GM21786 (cell line): ENCODE data around the gene HMOX1.

Source experiments
- ATAC-seq: cut with Tn5 transposase; IDR thresholded peaks from one replicate; pipeline ENCODE4 v1.9.1; 2021; ENCODE audit not compliant: unreplicated experiment

The HMOX1 gene

GRCh38 chr22:35380537-35381423 lies at the start of gene HMOX1:
Gene HMOX1 (plus strand): TSS chr22:35381096. CDS start chr22:35381174, 78 bp downstream.
- peak; percentile 46 for ATAC-seq

- no peak for ATAC-seq
Observed at GRCh38 chr22:35332278-35332677, 48.6 kb upstream of the HMOX1 start.

- ATAC-seq = no peak
Observed at GRCh38 chr22:35333220-35333619, 47.7 kb upstream of the HMOX1 start.

- no peak for ATAC-seq
Observed at GRCh38 chr22:35334004-35334403, 46.9 kb upstream of the HMOX1 start.

- no peak for ATAC-seq
Observed at GRCh38 chr22:35335468-35335867, 45.4 kb upstream of the HMOX1 start.

- no peak for ATAC-seq
Observed at GRCh38 chr22:35335936-35336781, 44.7 kb upstream of the HMOX1 start.

GRCh38 chr22:35337932-35338331 lies 43.0 kb upstream of the HMOX1 start:
- no peak for ATAC-seq

- no peak for ATAC-seq
Observed at GRCh38 chr22:35341090-35341874, 39.6 kb upstream of the HMOX1 start.

- no peak for ATAC-seq
Observed at GRCh38 chr22:35342390-35342789, 38.5 kb upstream of the HMOX1 start.

- no peak for ATAC-seq
Observed at GRCh38 chr22:35343664-35344550, 37.0 kb upstream of the HMOX1 start.

GRCh38 chr22:35344956-35345690 lies 35.8 kb upstream of the HMOX1 start:
- no peak for ATAC-seq

GRCh38 chr22:35345808-35346505 lies 34.9 kb upstream of the HMOX1 start:
- no peak for ATAC-seq

GRCh38 chr22:35346596-35347220 lies 34.2 kb upstream of the HMOX1 start:
- no peak for ATAC-seq

- ATAC-seq = no peak
Observed at GRCh38 chr22:35347462-35347861, 33.4 kb upstream of the HMOX1 start.

GRCh38 chr22:35348026-35348590 lies 32.8 kb upstream of the HMOX1 start:
- no peak for ATAC-seq

- no peak for ATAC-seq
Observed at GRCh38 chr22:35348703-35349102, 32.2 kb upstream of the HMOX1 start.

GRCh38 chr22:35349368-35349703 lies 31.6 kb upstream of the HMOX1 start:
- no peak for ATAC-seq
